ENCODE results near the gene CCK. TPM values are rescaled to one million over a fixed set of nuclear protein-coding genes. Genes with fewer than 3 reads are reported as not detected.
"Not testable (repeated sequence)": the region's sequence is repeated elsewhere in the genome, so short reads cannot be mapped to it uniquely, and the experiment has no call there.

Gene CCK
- total RNA-seq, 4 donors from 2014 or later, result 0.93 to 13.6 (median 4.5) TPM

- no peak for ATAC-seq
- Histone ChIP-seq H3K36me3 (no peaks in the 10 kb centered on the region), H3K4me3 (no peak overlapping the region), H3K9me3 (no peaks in the 10 kb centered on the region), H3K27me3 (peaks cover 22% of the 10 kb centered on the region), H3K27ac (no peak overlapping the region), H3K4me1 (no peaks in the 10 kb centered on the region)
- TF ChIP-seq POLR2AphosphoS5 (IDR thresholded peaks at IDR 0.05), result no peak
- no peak for TF ChIP-seq CTCF (IDR thresholded peaks at IDR 0.05)
- TF ChIP-seq POLR2A (IDR thresholded peaks at IDR 0.05), result no peak
- no peak for TF ChIP-seq EP300 (IDR thresholded peaks at IDR 0.05)
- WGBS, 2 donors (ENCODE audit: low coverage in 1 of 2), result 75 to 78% methylated on average over 5 of the region's 5 CpGs
Observed at GRCh38 chr3:42290966-42291714, 25.2 kb upstream of the CCK start.

- H3K4me3 ChIP-seq, result no peak overlapping the region
- H3K27ac ChIP-seq, result no peak overlapping the region
- 33% methylated on average over 1 of the region's 1 CpG; no CpG with 5 or more reads in 1 of the 2 donors for WGBS, 2 donors (ENCODE audit: low coverage in 1 of 2)
Observed at GRCh38 chr3:42289026-42289425, 23.0 kb upstream of the CCK start.

GRCh38 chr3:42288385-42288784 is 22.4 kb upstream of the CCK start:
- peaks cover 18% of the 10 kb centered on the region for H3K27me3 ChIP-seq
- TF ChIP-seq POLR2AphosphoS5 (IDR thresholded peaks at IDR 0.05) (no peak), EP300 (IDR thresholded peaks at IDR 0.05) (no peak), CTCF (IDR thresholded peaks at IDR 0.05) (no peak), POLR2A (IDR thresholded peaks at IDR 0.05) (no peak)
- H3K9me3 ChIP-seq, result no peaks in the 10 kb centered on the region
- no peak overlapping the region for H3K27ac ChIP-seq
- H3K36me3 ChIP-seq, result no peaks in the 10 kb centered on the region
- no peaks in the 10 kb centered on the region for H3K4me1 ChIP-seq
- 60% methylated on average over 1 of the region's 2 CpGs; no CpG with 5 or more reads in 1 of the 2 donors for WGBS, 2 donors (ENCODE audit: low coverage in 1 of 2)
- no peak for ATAC-seq
- no peak overlapping the region for H3K4me3 ChIP-seq

More at GRCh38 chr3:42289026-42289425, 23.0 kb upstream of the CCK start:
- Histone ChIP-seq H3K9me3 (no peaks in the 10 kb centered on the region), H3K36me3 (no peaks in the 10 kb centered on the region), H3K4me1 (no peaks in the 10 kb centered on the region), H3K27me3 (peaks cover 18% of the 10 kb centered on the region)
- ATAC-seq, result no peak
- no peak for TF ChIP-seq EP300 (IDR thresholded peaks at IDR 0.05)
- TF ChIP-seq CTCF (IDR thresholded peaks at IDR 0.05), result no peak
- no peak for TF ChIP-seq POLR2AphosphoS5 (IDR thresholded peaks at IDR 0.05)
- TF ChIP-seq POLR2A (IDR thresholded peaks at IDR 0.05), result no peak

GRCh38 chr3:42287423-42287822 is 21.4 kb upstream of the CCK start:
- not testable (repeated sequence) for H3K4me3 ChIP-seq, H3K27ac ChIP-seq, H3K4me1 ChIP-seq, H3K9me3 ChIP-seq, H3K36me3 ChIP-seq, ATAC-seq
- peaks cover 18% of the 10 kb centered on the region for H3K27me3 ChIP-seq
- WGBS, 2 donors (ENCODE audit: low coverage in 1 of 2), result no CpG with 5 or more reads among the region's 8 CpGs

- 30 to 40% methylated on average over 6 of the region's 6 CpGs for WGBS, 2 donors (ENCODE audit: low coverage in 1 of 2)
- no peak for ATAC-seq
- Histone ChIP-seq H3K9me3 (peaks cover 0 to 8% (median 0%) of the 10 kb centered on the region in 3 donors), H3K4me3 (no peak overlapping the region), H3K27ac (no peak overlapping the region), H3K27me3 (no peaks in the 10 kb centered on the region), H3K36me3 (no peaks in the 10 kb centered on the region), H3K4me1 (no peaks in the 10 kb centered on the region)
- no peak for TF ChIP-seq POLR2AphosphoS5 (IDR thresholded peaks at IDR 0.05)
- TF ChIP-seq CTCF (IDR thresholded peaks at IDR 0.05), result no peak
- TF ChIP-seq EP300 (IDR thresholded peaks at IDR 0.05), result no peak
- no peak for TF ChIP-seq POLR2A (IDR thresholded peaks at IDR 0.05)
Observed at GRCh38 chr3:42277676-42278075, 11.7 kb upstream of the CCK start.

All from gastroesophageal sphincter (tissue), 4 donors.